Measurements from ENCODE around the gene OR10H5. TPM values are rescaled to one million over a fixed set of nuclear protein-coding genes. Genes with fewer than 3 reads are reported as not detected.
"Not testable (repeated sequence)": the region's sequence is repeated elsewhere in the genome, so short reads cannot be mapped to it uniquely, and the experiment has no call there.

The OR10H5 gene
- total RNA-seq, 8 experiments from 2014 or later = 0.08 to 0.90 (median 0.32) TPM; not detected in 3

GRCh38 chr19:15840833-15841232, 53.4 kb downstream of the OR10H5 start:
- WGBS, 10 experiments = 6 to 43% (median 13%) methylated on average over 1 to 2 of the region's 2 CpGs; no CpG with 5 or more reads in 5 of the 10 experiments
- no peak overlapping the region for H3K4me3 ChIP-seq
- in situ Hi-C loops (cut with MboI; ENCODE audit: low pct_unique_long_range_greater_than_20kb in 2 of 9, low sequenced_read_pairs in 9 of 9, unreplicated experiment in 9 of 9) = no loop called here
- H3K4me1 ChIP-seq (replicated peaks in 1 of 2) = no peaks in the 10 kb centered on the region
- no peak overlapping the region for H3K27ac ChIP-seq
- no peak for ATAC-seq (replicated peaks in 6 of 8)

GRCh38 chr19:15841875-15842569, 54.6 kb downstream of the OR10H5 start:
- H3K4me3 ChIP-seq = no peak overlapping the region
- ATAC-seq (replicated peaks in 6 of 8) = no peak
- in situ Hi-C loops (cut with MboI; ENCODE audit: low pct_unique_long_range_greater_than_20kb in 2 of 9, low sequenced_read_pairs in 9 of 9, unreplicated experiment in 9 of 9) = no loop called here
- H3K27ac ChIP-seq = no peak overlapping the region
- no peaks in the 10 kb centered on the region for H3K4me1 ChIP-seq (replicated peaks in 1 of 2)
- WGBS, 10 experiments = 0 to 67% (median 39%) methylated on average over 1 to 9 of the region's 11 CpGs; no CpG with 5 or more reads in 1 of the 10 experiments

- whole genome bisulfite sequencing, 10 experiments = 20 to 67% (median 24%) methylated on average over 3 to 5 of the region's 5 CpGs; no CpG with 5 or more reads in 2 of the 10 experiments
Observed at GRCh38 chr19:15843203-15843893, 55.9 kb downstream of the OR10H5 start.

GRCh38 chr19:15843894-15844222, 56.4 kb downstream of the OR10H5 start:
- H3K27ac ChIP-seq; in situ Hi-C loops (cut with MboI; ENCODE audit: low pct_unique_long_range_greater_than_20kb in 2 of 9, low sequenced_read_pairs in 9 of 9, unreplicated experiment in 9 of 9); ATAC-seq (replicated peaks in 6 of 8); H3K4me3 ChIP-seq; H3K4me1 ChIP-seq (replicated peaks in 1 of 2): not testable (repeated sequence)
- WGBS, 10 experiments = 0 to 43% (median 40%) methylated on average over 3 to 5 of the region's 8 CpGs; no CpG with 5 or more reads in 6 of the 10 experiments

More at GRCh38 chr19:15843203-15843893, 55.9 kb downstream of the OR10H5 start:
- Histone ChIP-seq H3K4me3 (no peak overlapping the region), H3K4me1 (replicated peaks in 1 of 2) (no peaks in the 10 kb centered on the region), H3K27ac (no peak overlapping the region)
- ATAC-seq (replicated peaks in 6 of 8) = no peak
- in situ Hi-C loops (cut with MboI; ENCODE audit: low pct_unique_long_range_greater_than_20kb in 2 of 9, low sequenced_read_pairs in 9 of 9, unreplicated experiment in 9 of 9) = no loop called here

GRCh38 chr19:15846923-15847322, 59.5 kb downstream of the OR10H5 start:
- H3K4me3 ChIP-seq = no peak overlapping the region
- in situ Hi-C loops (cut with MboI; ENCODE audit: low pct_unique_long_range_greater_than_20kb in 2 of 9, low sequenced_read_pairs in 9 of 9, unreplicated experiment in 9 of 9) = no loop called here
- no peak overlapping the region for H3K27ac ChIP-seq
- ATAC-seq (replicated peaks in 6 of 8) = no peak
- WGBS, 10 experiments = 0 to 83% (median 50%) methylated on average over 1 to 3 of the region's 6 CpGs; no CpG with 5 or more reads in 5 of the 10 experiments
- H3K4me1 ChIP-seq (replicated peaks in 1 of 2) = no peaks in the 10 kb centered on the region

- in situ Hi-C loops (cut with MboI; ENCODE audit: low pct_unique_long_range_greater_than_20kb in 2 of 9, low sequenced_read_pairs in 9 of 9, unreplicated experiment in 9 of 9) = no loop called here
- Histone ChIP-seq H3K27ac (no peak overlapping the region), H3K4me3 (no peak overlapping the region), H3K4me1 (replicated peaks in 1 of 2) (no peaks in the 10 kb centered on the region)
- ATAC-seq (replicated peaks in 6 of 8) = no peak
- 0 to 80% (median 25%) methylated on average over 1 to 3 of the region's 3 CpGs; no CpG with 5 or more reads in 2 of the 10 experiments for WGBS, 10 experiments
Observed at GRCh38 chr19:15850385-15850784, 62.9 kb downstream of the OR10H5 start.

Other genes with a start within 250 kb of the OR10H5 start
- 1 to 10 TPM in 1 of 8 experiments, under 1 TPM in 4, not detected in 3; 0.29 to 1.1 (median 0.81) TPM for gene CYP4F8, start 172.4 kb upstream of the OR10H5 start, total RNA-seq
- under 1 TPM in 2 of 8 experiments, not detected in 6; 0.05 to 1.00 TPM for gene CYP4F3, start 146.8 kb upstream of the OR10H5 start, total RNA-seq
- 1 to 10 TPM in 1 of 8 experiments, under 1 TPM in 2, not detected in 5; 0.31 to 1.8 (median 0.81) TPM for gene CYP4F12, start 114.6 kb upstream of the OR10H5 start, total RNA-seq
- under 1 TPM in 1 of 8 experiments, not detected in 7; 0.52 TPM for gene OR10H2, start 59.6 kb upstream of the OR10H5 start, total RNA-seq
- gene OR10H3, start 49.7 kb upstream of the OR10H5 start, total RNA-seq = under 1 TPM in 4 of 8 experiments, not detected in 4; 0.23 to 0.49 (median 0.36) TPM
- under 1 TPM in 5 of 8 experiments, not detected in 3; 0.09 to 0.33 (median 0.15) TPM for gene OR10H1, start 28.0 kb downstream of the OR10H5 start, total RNA-seq
- 1 to 10 TPM in 1 of 8 experiments, under 1 TPM in 1, not detected in 6; 0.36 to 1.2 TPM for gene CYP4F2, start 110.4 kb downstream of the OR10H5 start, total RNA-seq
- gene CYP4F11, start 146.9 kb downstream of the OR10H5 start, total RNA-seq = under 1 TPM in 4 of 8 experiments, not detected in 4; 0.17 to 0.71 (median 0.35) TPM
- gene OR10H4, start 161.3 kb downstream of the OR10H5 start, total RNA-seq = under 1 TPM in 2 of 8 experiments, not detected in 6; 0.38 to 0.46 TPM